ENCODE data around the gene KIF16B.

GRCh38 chr20:16556301-16556700 lies 16.9 kb downstream of the KIF16B start:
- TF ChIP-seq CTCF (IDR thresholded peaks at IDR 0.05; ENCODE audit: insufficient read depth, low read depth, low read length): no peak
- no peak for TF ChIP-seq EZH2 (IDR thresholded peaks at IDR 0.05; ENCODE audit: insufficient read depth, low read length)

All from astrocyte (in vitro differentiated cells and primary cell).